HG03378 (cell line): ENCODE results near the gene DYNC2LI1.

Source experiments
- ATAC-seq: cut with Tn5 transposase; IDR thresholded peaks from one replicate; pipeline ENCODE4 v1.9.1; 2021; ENCODE audit warnings: mild to moderate bottlenecking, moderate library complexity; ENCODE audit not compliant: unreplicated experiment

DYNC2LI1 gene

DNA sequence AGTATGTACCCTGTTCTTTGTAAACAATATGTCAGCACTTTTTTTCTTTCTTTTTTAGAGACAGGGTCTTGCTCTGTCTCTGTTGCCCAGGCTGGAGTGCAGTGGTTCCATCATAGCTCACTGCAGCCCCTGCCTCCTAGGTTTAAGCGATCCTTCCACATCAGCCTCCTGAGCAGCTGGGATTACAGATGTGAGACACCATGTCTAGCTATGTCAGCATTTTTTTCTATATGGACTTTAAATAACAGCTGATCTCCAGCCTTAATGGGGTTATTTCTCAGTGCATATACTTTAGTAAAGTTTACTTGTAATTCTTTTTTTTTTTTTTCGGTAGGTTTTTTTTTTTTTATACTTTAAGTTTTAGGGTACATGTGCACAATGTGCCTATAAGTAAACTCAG, 38.2 kb downstream of the DYNC2LI1 start:
- no peak for ATAC-seq

- no peak for ATAC-seq
These were observed 39.1 kb downstream of the DYNC2LI1 start for GRCh38 chr2:43812947-43813346.

GRCh38 chr2:43814711-43815110, 40.9 kb downstream of the DYNC2LI1 start:
- ATAC-seq = no peak

DNA sequence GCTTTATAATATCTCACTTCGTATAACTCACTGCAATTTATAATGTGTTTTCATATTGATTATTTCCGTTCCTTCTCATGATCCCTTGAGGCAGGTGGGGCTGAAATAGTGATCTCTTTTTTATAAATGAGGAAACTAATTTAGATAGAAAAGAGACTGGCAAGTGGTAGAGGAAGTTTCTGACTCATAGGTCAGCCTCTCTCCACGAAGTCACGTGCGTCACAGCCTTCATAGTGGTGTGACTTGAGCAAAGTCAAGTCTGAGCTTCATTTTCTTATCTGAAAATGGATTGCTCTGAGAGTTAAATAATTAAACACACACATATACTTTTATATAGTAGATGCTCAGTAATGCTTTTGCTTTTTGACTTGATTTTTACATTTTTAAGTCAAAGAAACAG, 44.9 kb downstream of the DYNC2LI1 start:
- no peak for ATAC-seq

DNA sequence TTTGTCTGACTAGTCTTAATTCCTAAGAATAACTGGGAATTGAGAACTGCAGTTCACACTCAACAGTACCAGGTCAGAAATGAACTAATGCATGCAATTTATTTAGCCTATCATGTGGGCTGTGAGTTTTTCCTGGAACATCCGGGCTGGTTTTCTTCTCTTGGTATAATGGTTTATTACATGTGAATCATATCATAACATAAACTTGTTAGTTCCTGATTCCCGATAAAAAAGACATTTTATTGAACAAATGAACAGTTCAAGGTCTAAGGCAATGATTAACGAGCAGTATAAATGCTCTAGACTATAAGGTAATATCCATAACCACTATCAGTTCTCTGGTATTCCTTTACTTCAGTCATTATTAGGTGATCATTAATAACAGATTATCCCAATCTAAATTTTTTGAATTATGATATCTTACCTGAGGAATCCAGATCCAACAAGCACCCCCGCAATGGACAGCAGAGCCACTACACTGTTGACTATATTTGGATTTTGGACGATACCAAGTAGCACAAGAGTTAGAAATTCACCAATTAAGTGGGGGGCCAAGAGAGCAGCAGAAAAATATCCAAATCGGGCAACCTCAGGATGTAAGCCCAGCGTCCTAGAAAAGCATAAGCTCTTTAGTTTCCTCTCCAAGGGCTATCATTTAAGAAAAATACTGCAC, 45.8 kb downstream of the DYNC2LI1 start:
- ATAC-seq = no peak

- ATAC-seq = no peak
These were observed 49.0 kb downstream of the DYNC2LI1 start for GRCh38 chr2:43822839-43823238.

DNA sequence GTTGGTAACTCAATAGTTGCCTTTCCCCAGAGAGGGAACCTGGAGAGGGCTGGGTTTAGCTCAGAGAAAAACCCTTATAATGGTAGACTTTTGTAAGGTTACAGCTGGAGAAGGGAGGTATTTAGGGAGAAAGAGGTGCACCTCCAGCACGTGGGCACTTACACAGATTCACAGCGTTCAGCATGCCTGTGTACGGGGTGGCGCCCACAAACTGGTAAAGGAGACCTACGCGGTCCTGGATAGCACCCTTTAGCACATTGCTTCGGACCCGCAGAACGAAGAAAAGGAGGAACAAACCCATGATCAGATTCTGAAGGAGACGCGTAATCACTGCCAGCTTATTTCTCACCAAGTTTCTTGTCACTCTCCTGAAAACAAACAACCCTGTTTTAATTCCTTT, 49.9 kb downstream of the DYNC2LI1 start:
- no peak for ATAC-seq

- ATAC-seq = no peak
These were observed 50.7 kb downstream of the DYNC2LI1 start for GRCh38 chr2:43824512-43824911.

- no peak for ATAC-seq
These were observed 51.2 kb downstream of the DYNC2LI1 start for GRCh38 chr2:43824951-43825493.

GRCh38 chr2:43825841-43826240, 52.0 kb downstream of the DYNC2LI1 start:
- no peak for ATAC-seq

GRCh38 chr2:43826305-43827250, 52.7 kb downstream of the DYNC2LI1 start:
- no peak for ATAC-seq

DNA sequence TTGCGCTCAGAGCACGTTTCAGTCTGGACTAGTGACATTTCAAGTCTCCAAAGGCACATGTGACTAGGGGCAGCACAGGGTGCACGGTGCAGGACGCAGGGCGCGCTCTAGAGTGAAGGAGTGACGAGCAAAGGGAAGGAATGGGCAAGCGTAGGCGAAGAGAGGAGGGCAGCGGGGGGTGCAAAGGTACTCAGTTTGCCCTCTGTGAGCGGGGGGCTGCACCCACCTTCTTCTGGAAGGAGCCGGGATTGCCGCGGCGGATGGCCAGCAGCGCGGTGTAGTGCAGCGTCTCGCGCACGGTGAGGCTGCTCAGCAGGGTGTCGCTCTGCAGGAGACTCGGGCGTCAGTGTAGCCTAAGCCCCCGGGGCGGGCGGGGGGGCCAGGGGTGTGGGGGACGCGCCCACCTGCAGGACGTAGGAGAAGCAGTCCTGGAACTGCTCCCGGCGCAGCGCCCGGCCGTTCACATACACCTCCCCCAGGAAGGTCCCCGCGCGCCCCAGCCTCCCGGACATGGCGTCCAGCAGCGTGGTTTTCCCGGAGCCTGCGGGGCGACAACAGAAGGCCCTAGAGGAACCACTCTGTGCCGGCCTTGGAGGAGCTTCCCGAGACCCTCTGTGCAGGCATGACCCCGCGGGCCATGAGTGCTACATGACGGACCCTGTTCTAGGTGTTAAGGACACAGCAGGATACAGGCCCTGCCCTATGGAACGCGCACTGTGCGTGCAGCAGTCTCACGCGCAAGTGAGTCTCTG, 57.9 kb downstream of the DYNC2LI1 start:
- no peak for ATAC-seq

DNA sequence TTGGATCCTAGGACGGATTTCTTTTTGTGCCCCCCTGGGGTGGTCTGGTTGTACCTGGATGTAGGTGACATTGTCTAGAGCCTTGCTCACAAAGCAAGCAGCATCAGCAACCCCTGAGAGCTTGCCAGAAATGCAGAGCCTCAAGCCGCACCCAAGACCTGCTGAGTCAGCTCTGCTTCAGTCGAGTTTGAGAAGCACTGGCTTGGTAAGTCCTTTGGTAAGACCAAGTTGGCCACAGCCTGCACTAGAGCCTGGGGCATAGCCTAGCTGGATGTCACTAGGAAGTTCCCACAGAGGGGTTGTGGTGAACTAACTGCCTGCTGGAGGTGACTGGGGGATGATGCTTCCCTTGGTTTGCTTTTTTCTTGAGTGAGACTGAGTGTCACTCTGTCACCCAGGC, 58.6 kb downstream of the DYNC2LI1 start:
- no peak for ATAC-seq

DNA sequence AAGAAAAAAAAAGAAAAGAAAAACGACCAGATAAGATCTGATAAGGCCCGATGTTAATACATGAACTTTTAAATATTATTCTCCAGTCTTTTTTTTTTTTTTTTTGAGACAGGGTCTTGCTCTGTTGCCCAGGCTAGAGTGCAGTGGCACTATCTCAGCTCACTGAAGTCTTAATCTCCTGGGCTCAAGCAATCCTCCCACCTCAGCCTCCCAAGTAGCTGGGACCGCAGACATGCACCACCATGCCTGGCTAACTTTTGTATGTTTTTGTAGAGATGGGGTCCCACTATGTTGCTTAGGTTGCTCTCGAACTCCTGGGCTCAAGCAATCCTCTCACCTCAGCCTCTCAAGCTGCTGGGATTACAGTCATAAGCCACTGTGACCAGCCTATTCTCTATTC, 63.2 kb downstream of the DYNC2LI1 start:
- ATAC-seq = no peak

- no peak for ATAC-seq
These were observed 64.2 kb downstream of the DYNC2LI1 start for GRCh38 chr2:43837831-43838559.

DNA sequence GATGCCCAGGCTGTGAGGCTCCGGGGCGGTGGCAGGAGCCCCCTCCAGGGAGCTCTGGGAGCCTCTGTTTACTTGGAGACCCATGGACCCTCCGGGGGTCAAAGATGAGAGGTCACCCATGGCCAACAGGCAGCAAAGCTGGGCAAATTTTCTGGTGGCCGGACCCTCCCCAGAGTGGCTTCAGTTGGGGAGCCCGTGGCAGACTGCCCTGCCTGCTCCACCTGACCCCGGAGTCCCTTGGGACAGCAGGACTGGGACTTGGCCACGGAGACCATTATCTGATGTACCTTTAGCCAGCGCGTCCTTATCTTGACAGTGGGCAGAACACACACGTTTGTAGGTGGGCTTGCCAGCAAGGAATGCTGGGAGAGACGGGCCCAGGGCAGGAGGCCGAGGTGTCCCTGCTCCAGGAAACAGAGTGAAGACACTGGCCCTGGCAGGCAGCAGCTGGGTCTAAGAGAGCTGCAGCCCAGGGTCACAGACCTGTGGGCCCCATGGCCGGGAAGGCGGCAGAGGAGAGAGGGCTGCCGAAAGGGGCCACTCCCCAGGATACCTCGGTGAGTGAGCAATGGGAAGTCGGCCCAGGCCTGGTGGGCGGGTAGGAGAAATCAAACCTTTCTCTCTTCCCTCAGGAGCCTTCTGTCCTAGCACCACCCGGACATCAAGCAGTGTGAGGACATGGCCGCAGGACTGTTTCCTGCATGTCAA, 64.9 kb downstream of the DYNC2LI1 start, which contains the start of the genes ABCG5 and ABCG8:
TSS of gene ABCG5 (minus strand) at position 280 of the 708 bp plus-strand sequence. CDS start at position 120, 160 bp downstream.
TSS of gene ABCG8 (plus strand) at position 412 of the 708 bp plus-strand sequence. CDS start at position 495, 83 bp downstream.
- ATAC-seq = no peak

- ATAC-seq = no peak
These were observed 66.1 kb downstream of the DYNC2LI1 start for GRCh38 chr2:43839776-43840564.

DNA sequence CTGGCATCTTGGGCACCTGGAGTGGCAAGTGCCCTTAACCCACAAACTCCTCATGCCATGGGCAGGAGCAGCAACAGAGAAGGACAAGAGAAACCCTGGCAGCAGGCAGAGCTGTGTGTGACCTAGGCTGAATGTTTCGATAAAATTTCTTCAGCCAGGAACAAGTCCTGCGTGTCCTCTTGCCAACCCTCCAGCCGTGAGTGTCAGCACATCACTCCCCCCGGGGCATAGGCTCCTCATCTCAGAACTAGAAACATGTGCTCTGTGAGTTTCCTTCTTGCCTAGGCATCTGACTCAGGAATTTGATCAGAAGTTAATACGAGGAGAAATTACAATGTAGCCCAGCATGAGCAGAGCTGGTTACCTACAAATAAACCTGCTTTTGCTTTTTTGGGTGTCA, 67.1 kb downstream of the DYNC2LI1 start:
- no peak for ATAC-seq
